HG02642 (cell line): ENCODE data around the gene BRD9.
"Not testable (repeated sequence)": the region's sequence is repeated elsewhere in the genome, so short reads cannot be mapped to it uniquely, and the experiment has no call there.

ENCODE experiments used
- ATAC-seq: cut with Tn5 transposase; IDR thresholded peaks from one replicate; pipeline ENCODE4 v1.9.1; 2021; ENCODE audit warnings: mild to moderate bottlenecking; ENCODE audit not compliant: unreplicated experiment, poor library complexity

Gene BRD9

DNA sequence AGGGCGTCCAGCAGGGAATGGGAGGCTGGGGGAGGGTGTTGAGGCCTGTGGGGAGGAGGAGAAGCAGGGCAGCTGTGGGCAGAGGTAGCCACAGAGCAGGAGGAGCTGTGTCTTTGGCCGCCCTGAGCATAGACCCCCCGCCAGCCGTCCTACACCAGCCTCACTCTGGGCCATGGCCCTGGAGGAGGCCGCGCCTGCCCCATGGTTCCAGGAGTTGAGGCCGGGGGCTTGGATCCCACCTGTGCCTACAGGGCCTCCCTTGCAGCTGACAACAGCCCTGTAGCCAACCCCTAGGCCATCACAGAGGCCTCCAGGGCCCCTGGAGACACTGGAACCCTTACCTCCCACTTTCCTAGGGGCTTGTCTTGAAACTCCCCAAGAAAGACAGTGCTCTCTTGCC is 44.9 kb downstream of the BRD9 start:
- not testable (repeated sequence) for ATAC-seq

- not testable (repeated sequence) for ATAC-seq
Measured at GRCh38 chr5:847212-847611, 45.4 kb downstream of the BRD9 start.

DNA sequence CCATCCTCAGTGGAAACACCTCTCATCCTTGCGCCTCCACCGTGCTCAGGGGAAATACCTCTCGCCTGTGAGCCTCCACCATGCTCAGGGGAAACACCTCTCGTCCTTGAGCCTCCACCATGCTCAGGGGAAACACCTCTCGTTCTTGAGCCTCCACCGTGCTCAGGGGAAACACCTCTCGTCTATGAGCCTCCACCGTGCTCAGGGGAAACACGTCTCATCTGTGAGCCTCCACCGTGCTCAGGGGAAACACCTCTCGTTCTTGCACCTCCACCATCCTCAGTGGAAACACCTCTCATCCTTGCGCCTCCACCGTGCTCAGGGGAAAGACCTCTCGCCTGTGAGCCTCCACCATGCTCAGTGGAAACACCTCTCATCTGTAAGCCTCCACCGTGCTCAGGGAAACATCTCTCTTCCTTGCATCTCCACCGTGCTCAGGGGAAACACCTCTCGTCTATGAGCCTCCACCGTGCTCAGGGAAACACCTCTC is 46.0 kb downstream of the BRD9 start:
- not testable (repeated sequence) for ATAC-seq

- not testable (repeated sequence) for ATAC-seq
Measured at GRCh38 chr5:845676-846601, 46.7 kb downstream of the BRD9 start.

DNA sequence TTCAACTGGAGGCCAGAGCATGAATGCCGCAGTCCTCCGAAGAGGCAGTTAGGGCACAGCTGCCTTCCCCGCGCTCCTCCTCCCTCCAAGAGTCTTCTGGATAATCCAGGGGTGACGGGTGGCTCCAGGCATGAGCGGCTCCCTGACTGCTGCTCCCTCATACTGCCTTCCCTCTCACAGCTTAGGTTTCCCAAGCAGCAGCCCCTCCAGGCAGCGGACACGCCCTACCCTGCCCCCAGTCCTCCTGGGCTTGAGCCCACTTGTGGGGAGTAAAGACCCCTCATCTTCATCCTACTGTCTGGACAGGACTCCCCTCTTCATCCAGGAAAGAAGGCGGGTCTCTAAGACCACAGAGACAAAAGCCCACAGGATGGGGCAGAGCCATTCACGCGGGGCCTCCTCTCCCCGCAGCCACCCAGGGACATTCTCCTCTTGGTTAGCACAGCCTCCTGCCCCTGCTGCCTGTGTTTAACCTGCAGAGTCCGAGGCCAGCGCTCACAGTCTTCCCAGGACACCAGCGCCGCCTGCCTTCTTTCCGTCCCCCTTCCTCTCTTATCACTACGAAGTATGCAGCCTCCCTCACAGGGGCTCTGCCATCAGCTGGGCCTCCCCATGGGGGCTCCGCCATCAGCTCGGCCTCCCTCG is 47.4 kb downstream of the BRD9 start:
- ATAC-seq, result not testable (repeated sequence)

- not testable (repeated sequence) for ATAC-seq
Measured at GRCh38 chr5:844426-844825, 48.2 kb downstream of the BRD9 start.

- ATAC-seq, result not testable (repeated sequence)
Measured at GRCh38 chr5:843926-844325, 48.7 kb downstream of the BRD9 start.

- ATAC-seq, result not testable (repeated sequence)
Measured at GRCh38 chr5:843371-843770, 49.2 kb downstream of the BRD9 start.

GRCh38 chr5:842402-843221 is 50.0 kb downstream of the BRD9 start:
- not testable (repeated sequence) for ATAC-seq

- ATAC-seq, result not testable (repeated sequence)
Measured at GRCh38 chr5:841531-842401, 50.8 kb downstream of the BRD9 start.

DNA sequence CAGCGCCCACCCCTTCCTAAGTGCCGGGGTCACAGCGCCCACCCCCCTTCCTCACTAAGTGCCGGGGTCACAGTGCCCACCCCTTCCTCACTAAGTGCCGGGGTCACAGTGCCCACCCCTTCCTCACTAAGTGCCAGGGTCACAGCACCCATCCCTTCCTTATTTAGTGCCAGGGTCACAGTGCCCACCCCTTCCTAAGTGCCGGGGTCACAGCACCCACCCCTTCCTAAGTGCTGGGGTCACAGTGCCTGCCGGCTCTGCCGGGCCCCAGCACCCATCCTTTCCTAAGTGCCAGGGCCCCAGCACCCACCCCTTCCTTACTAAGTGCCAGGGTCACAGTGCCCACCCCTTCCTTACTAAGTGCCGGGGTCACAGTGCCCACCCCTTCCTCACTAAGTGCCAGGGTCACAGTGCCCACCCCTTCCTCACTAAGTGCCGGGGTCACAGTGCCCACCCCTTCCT is 51.6 kb downstream of the BRD9 start:
- not testable (repeated sequence) for ATAC-seq

GRCh38 chr5:840118-840973 is 52.3 kb downstream of the BRD9 start:
- ATAC-seq, result not testable (repeated sequence)

DNA sequence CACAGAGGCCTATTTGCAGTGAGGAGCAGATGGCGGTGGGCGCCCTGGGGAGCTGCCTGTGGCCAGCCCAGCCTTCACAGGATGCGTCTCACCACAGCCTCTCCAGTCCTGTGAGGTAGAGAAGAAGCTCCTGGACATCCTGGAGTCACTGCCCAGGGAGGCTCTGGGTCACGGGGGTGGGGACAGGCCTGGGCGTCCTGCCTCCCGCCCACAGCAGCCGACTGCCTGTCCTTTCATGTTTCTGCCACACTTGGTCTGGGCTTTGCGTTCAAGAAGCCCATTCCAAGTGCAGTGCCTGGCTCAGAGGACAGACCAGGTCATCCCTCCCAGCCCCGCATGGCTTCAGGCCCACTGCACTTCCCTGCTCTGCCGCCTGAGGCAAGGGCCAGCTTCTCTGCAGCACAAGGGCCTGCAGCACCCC is 54.2 kb downstream of the BRD9 start:
- not testable (repeated sequence) for ATAC-seq

- ATAC-seq, result not testable (repeated sequence)
Measured at GRCh38 chr5:837621-838121, 54.9 kb downstream of the BRD9 start.

DNA sequence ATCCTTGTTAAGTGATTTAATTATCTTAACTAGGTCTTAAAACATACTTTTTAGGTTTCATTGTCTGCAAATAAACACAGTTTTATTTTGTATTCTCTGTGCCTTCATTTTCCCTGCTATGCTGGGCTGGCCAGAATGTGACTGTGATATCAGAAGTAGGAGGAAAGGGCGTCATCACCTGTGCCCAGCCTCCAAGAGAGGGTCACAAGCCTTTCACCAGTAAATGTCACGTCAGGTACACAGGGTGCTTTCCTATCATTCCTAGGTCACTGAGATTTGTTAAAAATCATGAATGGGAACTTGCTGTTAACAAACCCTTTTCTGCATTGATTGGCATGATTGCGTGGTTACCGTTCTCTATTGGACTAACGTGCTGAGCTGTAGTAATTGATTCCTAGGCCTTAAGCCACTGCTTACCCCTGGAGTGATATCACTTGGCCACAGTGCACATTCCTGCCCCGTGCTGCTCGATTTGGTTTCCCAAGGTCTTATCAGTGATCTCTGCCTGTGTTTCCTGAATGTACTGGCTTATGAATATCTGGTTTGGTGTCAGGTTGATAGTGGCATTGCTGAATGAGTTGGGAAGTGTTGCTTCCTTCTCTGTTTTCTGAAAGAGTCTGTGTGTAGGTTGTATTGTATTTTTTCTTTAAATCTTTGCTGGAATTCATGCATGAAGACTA is 56.5 kb downstream of the BRD9 start:
- ATAC-seq, result not testable (repeated sequence)

GRCh38 chr5:834013-834412 is 58.6 kb downstream of the BRD9 start:
- ATAC-seq, result not testable (repeated sequence)

GRCh38 chr5:828194-828593 is 64.4 kb downstream of the BRD9 start:
- ATAC-seq, result not testable (repeated sequence)

GRCh38 chr5:825544-825943 is 67.1 kb downstream of the BRD9 start:
- ATAC-seq, result not testable (repeated sequence)
